Amniotic epithelial cell (primary cell): ENCODE measurements around the gene IQGAP2.
"Not testable (repeated sequence)": the region's sequence is repeated elsewhere in the genome, so short reads cannot be mapped to it uniquely, and the experiment has no call there.

Experiments used
- DNase-seq: peaks from one replicate; pipeline ENCODE4 v3.0.0-alpha.2; 2010; ENCODE audit warnings: low read depth

The IQGAP2 gene

GRCh38 chr5:76419597-76420298, 16.7 kb downstream of the IQGAP2 start:
- DNase-seq = no peak

DNA sequence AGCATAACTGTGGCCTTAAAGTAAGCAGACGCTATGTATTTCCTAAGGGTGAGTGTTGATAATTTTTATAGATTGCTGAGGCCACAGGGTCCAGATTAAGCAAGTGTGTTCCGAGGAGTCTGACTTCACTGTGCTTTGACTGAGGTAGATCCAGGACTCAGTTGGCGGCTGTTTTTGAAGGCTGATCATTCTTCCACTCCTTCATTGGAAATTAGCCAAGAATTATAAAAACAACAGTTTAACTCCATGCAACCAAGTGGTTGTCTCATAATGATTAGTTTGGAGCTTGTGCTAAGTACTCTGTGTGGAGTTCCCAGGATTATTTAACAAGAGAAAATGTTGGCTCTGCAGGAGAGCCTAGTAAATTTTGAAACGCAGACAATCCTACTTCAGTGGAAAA, 19.1 kb downstream of the IQGAP2 start:
- peak; percentile 19 for DNase-seq

- DNase-seq = no peak
These were observed 19.7 kb downstream of the IQGAP2 start for GRCh38 chr5:76422742-76423141.

DNA sequence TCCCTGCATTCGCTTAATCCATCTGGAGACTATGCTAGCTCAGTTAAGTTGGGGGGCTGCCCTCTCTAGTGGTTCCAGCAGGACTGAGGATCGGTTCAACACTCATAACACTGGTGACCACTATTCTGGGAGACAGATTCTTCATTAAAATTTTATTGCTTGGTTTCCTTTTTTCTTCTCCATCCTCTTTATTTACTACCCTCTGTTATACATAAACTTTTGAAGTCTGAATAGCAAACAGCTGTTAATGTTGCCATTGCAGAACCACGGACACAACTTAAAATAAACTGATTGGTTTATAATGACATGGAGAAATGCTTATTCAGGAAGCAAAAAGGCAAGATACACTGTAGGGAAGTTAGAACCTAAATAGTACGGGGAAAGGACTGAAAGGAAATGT, 22.1 kb downstream of the IQGAP2 start:
- DNase-seq = no peak

DNA sequence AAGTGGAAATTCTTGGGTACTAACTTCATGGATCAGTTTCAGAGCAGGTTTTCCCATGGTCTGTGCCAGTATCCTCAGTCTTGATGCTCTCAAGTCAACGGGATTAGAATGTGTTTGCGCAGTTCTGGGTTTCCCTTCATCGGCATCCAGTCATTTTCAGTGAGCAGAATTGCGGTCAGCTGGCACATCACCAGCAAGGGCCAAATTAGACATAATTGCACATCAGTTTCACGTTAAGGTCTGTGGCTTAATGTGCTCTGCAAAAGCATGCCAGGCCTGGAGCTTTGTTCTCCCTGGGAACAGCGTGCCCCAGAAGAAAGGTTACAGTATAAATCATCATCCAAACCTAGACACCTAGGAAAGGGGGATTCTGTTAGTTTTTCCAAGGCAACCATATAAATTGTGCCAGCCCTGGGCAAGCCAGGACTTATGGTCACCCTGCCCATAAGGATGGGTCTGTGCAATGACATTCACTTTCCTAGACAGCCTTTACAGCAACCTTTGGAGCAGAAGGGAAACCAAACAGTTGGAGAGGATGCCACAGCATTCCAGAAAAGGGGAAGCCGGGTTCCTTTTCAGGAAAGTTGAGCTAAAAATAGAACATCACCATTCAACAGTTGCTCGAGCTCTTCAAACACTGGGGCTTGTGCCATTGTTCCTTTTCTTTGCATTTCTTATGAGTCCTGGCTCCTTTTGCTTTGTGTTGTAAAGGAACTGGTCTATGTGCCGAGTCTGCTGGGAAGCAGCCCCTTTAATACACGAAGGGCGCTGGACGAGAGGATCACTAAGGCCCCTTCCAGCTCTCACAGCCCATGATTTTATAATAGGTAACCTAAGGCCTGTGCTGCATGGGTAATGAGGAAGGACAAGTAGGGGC, 23.1 kb downstream of the IQGAP2 start:
- no peak for DNase-seq

GRCh38 chr5:76427206-76428140, 24.4 kb downstream of the IQGAP2 start:
- no peak for DNase-seq

- not testable (repeated sequence) for DNase-seq
These were observed 25.5 kb downstream of the IQGAP2 start for GRCh38 chr5:76428550-76428949.

DNA sequence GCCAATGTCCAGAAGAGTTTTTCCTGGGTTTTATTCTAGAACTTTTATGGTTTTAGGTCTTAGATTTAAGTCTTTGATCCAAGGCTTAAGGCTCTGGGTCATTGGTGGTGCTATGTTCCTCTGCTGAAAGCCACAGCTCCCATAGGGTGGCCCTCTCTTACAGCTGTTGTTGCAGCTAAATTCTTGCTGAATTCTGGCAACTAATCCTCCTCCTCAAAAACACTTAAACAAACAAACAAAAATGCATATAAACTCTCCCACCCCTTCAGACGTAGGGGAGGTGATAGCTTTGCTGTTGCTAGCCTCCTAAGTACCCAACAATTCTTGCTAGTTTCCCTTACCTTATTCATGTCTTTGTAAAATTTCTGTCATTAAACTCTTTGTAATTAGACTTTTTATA, 30.2 kb downstream of the IQGAP2 start:
- no peak for DNase-seq

DNA sequence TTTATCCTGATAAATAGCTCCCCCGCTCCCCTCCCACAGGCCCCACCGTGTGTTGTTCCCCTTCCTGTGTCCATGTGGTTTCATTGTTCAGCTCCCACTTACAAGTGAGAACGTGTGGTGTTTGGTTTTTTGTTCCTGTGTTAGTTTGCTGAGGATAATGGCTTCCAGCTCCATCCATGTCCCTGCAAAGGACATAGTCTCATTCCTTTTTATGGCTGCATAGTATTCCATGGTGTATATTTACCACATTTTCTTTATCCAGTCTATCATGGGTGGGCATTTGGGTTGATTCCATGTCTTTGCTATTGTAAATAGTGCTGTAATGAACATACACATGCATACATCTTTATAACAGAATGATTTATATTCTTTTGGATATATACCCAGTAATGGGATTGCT, 34.4 kb downstream of the IQGAP2 start:
- not testable (repeated sequence) for DNase-seq

DNA sequence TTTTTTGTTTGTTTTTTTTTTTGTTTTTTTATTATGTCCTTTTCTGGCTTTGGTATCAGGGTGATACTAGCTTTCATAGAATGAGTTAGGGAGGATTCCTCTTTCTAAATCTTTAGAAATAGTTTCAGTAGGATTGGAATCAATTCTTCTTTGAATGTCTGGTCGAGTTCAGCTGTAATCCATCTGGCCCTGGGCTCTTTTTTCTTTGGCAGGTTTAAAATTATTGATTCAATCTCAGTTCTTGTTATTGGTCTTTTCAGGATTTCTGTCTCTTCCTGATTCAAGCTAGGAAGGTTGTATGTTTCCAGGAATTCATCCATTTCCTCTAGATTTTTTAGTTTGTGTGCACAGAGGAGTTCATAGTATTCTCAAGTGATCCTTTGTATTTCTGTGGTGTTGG, 34.9 kb downstream of the IQGAP2 start:
- DNase-seq = no peak

GRCh38 chr5:76439201-76439600, 36.1 kb downstream of the IQGAP2 start:
- no peak for DNase-seq

DNA sequence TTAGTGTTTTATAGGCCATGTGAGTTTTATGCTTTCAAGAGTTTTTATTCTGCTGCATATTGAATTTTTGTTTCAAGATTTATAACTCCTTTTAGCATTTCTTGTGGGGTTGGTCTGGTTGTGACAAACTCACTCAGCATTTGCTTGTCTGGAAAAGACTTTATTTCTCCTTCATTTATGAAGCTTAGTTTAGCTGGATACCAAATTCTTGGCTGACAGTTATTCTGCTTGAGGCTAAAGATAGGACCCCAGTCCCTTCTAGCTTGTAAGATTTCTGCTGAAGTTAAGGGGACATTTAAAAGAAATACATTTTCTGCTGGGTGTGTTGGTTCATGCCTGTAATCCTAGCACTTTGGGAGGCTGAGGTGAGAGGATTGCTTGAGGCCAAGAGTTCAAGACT, 36.8 kb downstream of the IQGAP2 start:
- DNase-seq = no peak

- no peak for DNase-seq
These were observed 38.0 kb downstream of the IQGAP2 start for GRCh38 chr5:76441101-76441500.

GRCh38 chr5:76441890-76442673, 39.0 kb downstream of the IQGAP2 start:
- DNase-seq = no peak

- no peak for DNase-seq
These were observed 40.1 kb downstream of the IQGAP2 start for GRCh38 chr5:76443066-76443800.

GRCh38 chr5:76445063-76445462, 42.0 kb downstream of the IQGAP2 start:
- no peak for DNase-seq

- no peak for DNase-seq
These were observed 42.7 kb downstream of the IQGAP2 start for GRCh38 chr5:76445830-76446229.

DNA sequence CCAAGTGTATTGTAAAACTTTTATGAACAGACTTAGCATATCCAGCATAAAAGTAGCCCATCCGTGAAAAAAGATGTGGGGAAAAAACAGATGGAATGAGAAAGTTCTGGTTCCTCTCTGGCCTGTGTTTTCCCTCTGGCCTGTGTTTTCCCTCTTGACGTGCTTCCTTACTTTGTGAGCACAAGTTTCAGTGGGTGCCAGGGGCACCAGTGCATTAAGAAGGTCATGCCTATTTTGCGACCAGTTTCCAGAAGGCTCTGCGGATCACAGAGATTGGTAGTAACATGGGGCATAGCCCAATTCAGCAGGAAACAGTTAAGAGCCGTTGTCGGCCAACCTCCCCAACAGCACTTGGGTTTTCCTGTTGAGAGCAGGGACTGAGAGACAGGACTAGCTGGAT, 43.7 kb downstream of the IQGAP2 start:
- no peak for DNase-seq

GRCh38 chr5:76449606-76450005, 46.5 kb downstream of the IQGAP2 start:
- DNase-seq = no peak

DNA sequence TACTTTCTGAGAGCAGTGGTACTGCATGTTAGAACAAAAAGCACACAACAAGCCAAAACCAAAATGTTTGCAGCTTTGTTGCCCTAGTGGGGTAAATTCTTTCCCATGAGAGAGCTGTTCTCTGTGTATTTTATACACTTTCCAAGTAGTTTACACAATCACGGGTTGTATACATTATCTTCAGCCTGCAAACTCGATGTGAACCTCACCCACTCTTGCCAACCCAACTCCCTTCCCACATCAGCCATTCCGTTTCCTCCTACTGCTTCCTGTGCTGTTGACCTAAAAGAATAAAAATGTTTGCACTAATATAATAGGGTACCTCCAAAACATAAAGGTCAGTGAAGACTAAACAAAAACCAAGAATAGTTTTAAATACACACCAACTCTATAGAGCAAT, 47.0 kb downstream of the IQGAP2 start:
- no peak for DNase-seq
